ENCODE results near the gene DSCAML1. TPM values are rescaled to one million over a fixed set of nuclear protein-coding genes. Genes with fewer than 3 reads are reported as not detected.

DSCAML1 gene
- total RNA-seq, 2 experiments from 2014 or later = 0.29 to 0.67 TPM

GRCh38 chr11:117478126-117478860 lies 318.7 kb downstream of the DSCAML1 start:
- DNase-seq = no peak
- H3K4me1 Mint-ChIP-seq (ENCODE audit: low read depth) = no peaks in the 10 kb centered on the region
- no peak overlapping the region for H3K27ac Mint-ChIP-seq
- ChIA-PET POLR2A (no interaction called here), CTCF (interaction anchor here (0.7 to 6.5 kb wide), 4 partner anchors 18 to 55 kb away, joined by 3 to 52 read pairs (median 3); no protein-coding TSS in a partner anchor)
- peaks cover 7% of the 10 kb centered on the region for H3K27me3 Mint-ChIP-seq
- intact Hi-C loops (cut with micrococcal nuclease) = no loop called here
- H3K36me3 Mint-ChIP-seq = no peaks in the 10 kb centered on the region
- no peak overlapping the region for H3K4me3 Mint-ChIP-seq
- no peaks in the 10 kb centered on the region for H3K9me3 Mint-ChIP-seq

DNA sequence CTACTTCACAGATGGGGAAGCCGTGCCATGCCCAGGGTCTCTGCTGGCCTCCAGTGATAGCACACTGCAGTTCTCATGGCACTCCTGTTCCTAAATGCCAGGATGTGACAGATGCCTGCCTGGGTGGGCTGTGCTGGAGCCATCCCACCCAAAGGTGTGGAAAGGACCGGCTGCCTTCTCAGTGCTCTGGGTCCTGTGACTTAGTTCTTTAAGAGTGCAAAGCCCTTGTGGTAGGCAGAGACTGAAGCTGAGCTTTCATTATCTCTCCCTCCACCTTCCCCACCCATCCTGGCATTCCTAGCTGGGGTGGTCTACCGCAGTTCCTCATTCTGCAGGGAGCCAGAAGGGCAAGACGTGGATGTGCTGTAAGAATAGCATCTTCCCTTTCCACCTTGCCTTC lies 319.3 kb downstream of the DSCAML1 start:
- Mint-ChIP-seq H3K27ac (no peak overlapping the region), H3K4me3 (no peak overlapping the region), H3K9me3 (no peaks in the 10 kb centered on the region), H3K36me3 (no peaks in the 10 kb centered on the region), H3K4me1 (ENCODE audit: low read depth) (no peaks in the 10 kb centered on the region), H3K27me3 (peaks cover 7% of the 10 kb centered on the region)
- ChIA-PET CTCF (interaction anchor here (6.5 kb wide), 1 partner anchor 52 kb away, joined by 52 read pairs; no protein-coding TSS in a partner anchor), POLR2A (no interaction called here)
- DNase-seq = no peak
- intact Hi-C loops (cut with micrococcal nuclease) = no loop called here

GRCh38 chr11:117476531-117477142 lies 320.4 kb downstream of the DSCAML1 start:
- Mint-ChIP-seq H3K27ac (no peak overlapping the region), H3K9me3 (no peaks in the 10 kb centered on the region), H3K4me3 (no peak overlapping the region), H3K27me3 (peaks cover 7% of the 10 kb centered on the region), H3K36me3 (no peaks in the 10 kb centered on the region), H3K4me1 (ENCODE audit: low read depth) (no peaks in the 10 kb centered on the region)
- POLR2A ChIA-PET = no interaction called here
- intact Hi-C loops (cut with micrococcal nuclease) = no loop called here
- no peak for DNase-seq
- CTCF ChIA-PET = interaction anchor here (0.7 to 6.5 kb wide), 2 partner anchors 51 to 145 kb away, joined by 3 to 52 read pairs; no protein-coding TSS in a partner anchor

DNA sequence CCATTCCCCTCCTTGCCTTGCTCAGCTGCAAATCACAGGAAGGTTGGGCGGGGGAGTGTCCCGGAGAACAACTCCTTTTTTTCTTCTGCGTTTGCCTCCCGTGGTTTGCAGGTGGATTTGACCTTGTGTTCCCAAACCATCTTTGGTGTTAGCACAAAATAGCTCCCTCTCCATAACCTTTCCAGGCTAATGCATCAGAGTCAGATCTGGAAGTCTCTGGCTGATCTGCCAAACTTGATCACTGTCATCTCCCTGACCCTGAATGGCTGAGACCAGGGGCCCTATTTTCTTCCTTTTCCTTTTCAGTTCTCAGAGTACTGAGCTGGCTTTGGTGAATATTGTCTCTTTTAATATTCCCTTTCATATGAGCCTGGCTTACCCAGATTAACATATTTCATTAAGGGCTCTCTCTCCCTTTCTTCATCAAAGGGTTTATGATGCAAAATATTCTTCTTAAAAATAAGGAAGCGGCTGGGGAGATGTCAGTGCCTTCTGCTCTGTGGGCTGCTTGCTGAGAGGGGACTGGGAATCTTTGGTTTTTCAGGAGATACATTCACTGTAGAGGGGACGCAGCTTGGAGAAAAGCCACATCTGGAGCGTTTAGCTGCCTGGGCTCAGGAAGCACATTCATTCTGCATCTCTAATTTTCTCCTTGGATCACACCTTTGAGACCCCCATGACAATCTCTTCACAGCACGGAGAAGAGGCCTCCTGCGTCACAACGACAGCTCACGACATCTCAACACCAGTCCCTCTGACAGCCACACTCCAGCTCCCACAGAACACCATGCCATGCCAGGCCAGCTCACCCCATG lies 321.1 kb downstream of the DSCAML1 start:
- Mint-ChIP-seq H3K27me3 (peaks cover 7% of the 10 kb centered on the region), H3K36me3 (no peaks in the 10 kb centered on the region), H3K27ac (no peak overlapping the region), H3K4me3 (no peak overlapping the region), H3K4me1 (ENCODE audit: low read depth) (no peaks in the 10 kb centered on the region), H3K9me3 (no peaks in the 10 kb centered on the region)
- no peak for DNase-seq
- ChIA-PET CTCF (no interaction called here), POLR2A (no interaction called here)
- intact Hi-C loops (cut with micrococcal nuclease) = no loop called here

DNA sequence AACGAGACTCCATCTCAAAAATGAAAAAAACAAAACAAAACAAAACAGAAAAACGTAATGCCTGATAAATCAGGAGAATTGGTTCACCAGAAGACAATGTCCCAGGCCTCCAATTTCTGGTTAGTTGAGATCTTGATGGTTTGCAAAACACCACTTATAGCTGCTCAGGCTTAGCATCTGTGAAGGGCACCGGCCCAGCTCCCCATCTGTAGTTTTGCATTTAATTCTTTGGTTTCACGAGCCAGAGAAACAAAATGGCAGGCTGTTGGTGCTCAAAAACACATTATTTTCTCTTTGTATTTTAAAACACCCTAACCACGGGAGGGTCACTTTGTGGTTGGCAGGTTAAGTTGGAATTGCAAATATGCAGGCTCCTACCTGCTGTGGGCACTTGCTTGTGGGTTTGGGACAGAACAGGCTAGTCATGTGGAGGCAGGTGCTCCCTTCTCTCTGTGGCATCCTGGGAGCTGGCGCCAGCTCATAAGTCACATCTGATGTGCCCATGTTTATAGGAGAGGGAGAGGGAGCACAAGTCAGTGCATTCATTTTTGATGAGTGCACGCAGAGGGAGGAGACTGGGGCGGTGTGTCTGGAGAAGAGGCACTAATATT lies 323.4 kb downstream of the DSCAML1 start:
- intact Hi-C loops (cut with micrococcal nuclease) = no loop called here
- Mint-ChIP-seq H3K27ac (no peak overlapping the region), H3K4me3 (no peak overlapping the region), H3K9me3 (no peaks in the 10 kb centered on the region), H3K27me3 (peaks cover 8% of the 10 kb centered on the region), H3K4me1 (ENCODE audit: low read depth) (no peaks in the 10 kb centered on the region), H3K36me3 (no peaks in the 10 kb centered on the region)
- ChIA-PET POLR2A (no interaction called here), CTCF (interaction anchor here (0.9 to 1.6 kb wide), 2 partner anchors 29 to 47 kb away, joined by 3 to 7 read pairs; no protein-coding TSS in a partner anchor)
- DNase-seq = no peak

DNA sequence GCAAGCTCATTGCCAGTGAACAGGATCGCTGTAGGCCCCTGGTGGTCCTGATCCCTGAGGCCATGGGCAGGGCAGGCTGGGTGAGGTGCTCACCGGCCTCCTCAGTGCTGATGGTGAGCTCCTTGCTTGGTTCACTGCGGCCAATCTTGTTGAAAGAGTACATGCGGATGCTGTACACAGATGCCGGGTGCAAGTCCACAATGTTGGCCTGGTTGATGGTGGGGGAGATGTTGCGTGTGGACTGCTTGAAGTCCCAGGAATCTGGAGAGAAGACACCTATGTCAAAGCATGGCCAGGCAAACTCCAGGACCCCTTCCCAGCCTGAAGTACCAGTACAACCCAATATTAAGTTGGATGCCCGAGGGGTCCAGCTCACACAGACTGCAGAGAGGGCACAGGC lies 325.2 kb downstream of the DSCAML1 start:
- no peak for DNase-seq
- no peaks in the 10 kb centered on the region for H3K36me3 Mint-ChIP-seq
- H3K27me3 Mint-ChIP-seq = peaks cover 8% of the 10 kb centered on the region
- H3K4me3 Mint-ChIP-seq = no peak overlapping the region
- no peaks in the 10 kb centered on the region for H3K9me3 Mint-ChIP-seq
- H3K27ac Mint-ChIP-seq = no peak overlapping the region
- ChIA-PET POLR2A (no interaction called here), CTCF (interaction anchor here (1.7 kb wide), 1 partner anchor 46 kb away, joined by 6 read pairs; no protein-coding TSS in a partner anchor)
- intact Hi-C loops (cut with micrococcal nuclease) = no loop called here
- H3K4me1 Mint-ChIP-seq (ENCODE audit: low read depth) = no peaks in the 10 kb centered on the region

- Mint-ChIP-seq H3K9me3 (no peaks in the 10 kb centered on the region), H3K4me1 (ENCODE audit: low read depth) (no peaks in the 10 kb centered on the region), H3K27me3 (peaks cover 6% of the 10 kb centered on the region), H3K36me3 (no peaks in the 10 kb centered on the region), H3K4me3 (no peak overlapping the region), H3K27ac (no peak overlapping the region)
- ChIA-PET POLR2A (no interaction called here), CTCF (interaction anchor here (1.7 kb wide), 1 partner anchor 44 kb away, joined by 6 read pairs; no protein-coding TSS in a partner anchor)
- no peak for DNase-seq
- intact Hi-C loops (cut with micrococcal nuclease) = no loop called here
These were observed 326.4 kb downstream of the DSCAML1 start for GRCh38 chr11:117470576-117470975.

DNA sequence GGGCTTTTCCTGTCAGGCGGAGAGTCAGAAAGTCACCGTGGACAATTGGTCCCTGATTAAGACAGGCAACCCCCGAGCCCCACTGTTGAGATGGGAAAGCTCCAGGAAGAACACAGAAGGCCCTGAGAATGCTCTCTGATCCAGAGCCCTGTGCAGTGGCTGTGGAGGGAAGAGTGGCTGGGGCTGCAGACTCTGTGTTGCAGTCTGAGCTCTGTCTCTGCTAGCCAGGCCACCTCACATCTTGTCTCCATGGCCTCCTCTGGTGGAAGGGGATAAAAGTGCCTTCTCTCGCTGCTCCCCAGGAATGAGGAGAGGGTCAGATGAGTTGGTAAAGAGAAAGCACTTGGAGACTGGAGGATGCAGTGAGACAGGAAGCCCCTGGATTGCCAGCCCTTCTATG lies 328.1 kb downstream of the DSCAML1 start:
- intact Hi-C loops (cut with micrococcal nuclease) = no loop called here
- Mint-ChIP-seq H3K4me1 (ENCODE audit: low read depth) (no peaks in the 10 kb centered on the region), H3K27me3 (peaks cover 2% of the 10 kb centered on the region), H3K4me3 (no peak overlapping the region), H3K9me3 (no peaks in the 10 kb centered on the region), H3K36me3 (no peaks in the 10 kb centered on the region), H3K27ac (no peak overlapping the region)
- CTCF ChIA-PET = interaction anchor here (0.7 to 2.6 kb wide), 2 partner anchors 13 to 43 kb away, joined by 4 to 26 read pairs; no protein-coding TSS in a partner anchor
- peak; percentile 20 for DNase-seq
- POLR2A ChIA-PET = no interaction called here

DNA sequence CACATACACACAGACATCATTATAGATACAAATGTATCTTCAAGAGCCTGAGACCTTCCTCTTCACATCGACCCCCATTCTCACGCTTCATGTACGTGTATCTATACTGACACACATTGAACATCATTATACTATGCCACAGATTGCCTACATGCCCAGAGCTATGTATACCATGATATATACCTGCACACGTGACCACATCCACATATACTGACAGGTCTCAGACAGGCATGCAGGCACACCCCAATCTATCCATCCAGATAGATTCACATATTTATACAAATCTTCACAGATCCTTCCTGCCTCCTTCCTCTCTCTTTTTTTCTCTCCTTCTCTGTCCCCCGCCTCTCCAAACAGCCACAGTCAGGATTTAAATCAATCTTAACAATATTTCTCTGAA lies 329.2 kb downstream of the DSCAML1 start:
- no peaks in the 10 kb centered on the region for H3K36me3 Mint-ChIP-seq
- no peaks in the 10 kb centered on the region for H3K4me1 Mint-ChIP-seq (ENCODE audit: low read depth)
- H3K9me3 Mint-ChIP-seq = no peaks in the 10 kb centered on the region
- intact Hi-C loops (cut with micrococcal nuclease) = no loop called here
- DNase-seq = no peak
- H3K27me3 Mint-ChIP-seq = peaks cover 2% of the 10 kb centered on the region
- ChIA-PET CTCF (interaction anchor here (0.8 to 2.6 kb wide), 2 partner anchors 42 to 47 kb away, joined by 3 to 26 read pairs; no protein-coding TSS in a partner anchor), POLR2A (no interaction called here)
- H3K4me3 Mint-ChIP-seq = no peak overlapping the region
- no peak overlapping the region for H3K27ac Mint-ChIP-seq

DNA sequence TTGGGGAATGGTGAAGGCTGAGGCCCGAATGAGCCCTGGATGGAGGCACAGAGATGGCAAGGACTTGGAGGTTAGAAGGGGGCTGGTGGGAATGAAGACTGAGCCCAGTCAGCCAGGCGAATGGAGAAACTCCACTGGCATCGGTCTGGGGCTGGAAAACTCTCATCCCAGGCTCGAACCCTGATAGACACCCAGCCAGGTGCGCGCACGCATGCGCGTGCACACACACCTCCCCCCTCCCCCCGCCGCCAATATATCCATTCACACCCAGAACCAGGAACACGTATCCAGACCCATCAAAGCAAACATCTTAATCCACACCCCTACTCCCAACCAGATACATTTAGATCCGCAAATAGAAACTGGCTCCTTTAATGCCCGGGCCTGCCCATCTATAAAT lies 330.1 kb downstream of the DSCAML1 start:
- Mint-ChIP-seq H3K27me3 (peaks cover 2% of the 10 kb centered on the region), H3K9me3 (no peaks in the 10 kb centered on the region), H3K27ac (no peak overlapping the region), H3K4me3 (no peak overlapping the region), H3K4me1 (ENCODE audit: low read depth) (no peaks in the 10 kb centered on the region), H3K36me3 (no peaks in the 10 kb centered on the region)
- no peak for DNase-seq
- ChIA-PET CTCF (interaction anchor here (0.8 to 1.4 kb wide), 3 partner anchors 9 to 46 kb away, joined by 3 read pairs; no protein-coding TSS in a partner anchor), POLR2A (no interaction called here)
- intact Hi-C loops (cut with micrococcal nuclease) = no loop called here

DNA sequence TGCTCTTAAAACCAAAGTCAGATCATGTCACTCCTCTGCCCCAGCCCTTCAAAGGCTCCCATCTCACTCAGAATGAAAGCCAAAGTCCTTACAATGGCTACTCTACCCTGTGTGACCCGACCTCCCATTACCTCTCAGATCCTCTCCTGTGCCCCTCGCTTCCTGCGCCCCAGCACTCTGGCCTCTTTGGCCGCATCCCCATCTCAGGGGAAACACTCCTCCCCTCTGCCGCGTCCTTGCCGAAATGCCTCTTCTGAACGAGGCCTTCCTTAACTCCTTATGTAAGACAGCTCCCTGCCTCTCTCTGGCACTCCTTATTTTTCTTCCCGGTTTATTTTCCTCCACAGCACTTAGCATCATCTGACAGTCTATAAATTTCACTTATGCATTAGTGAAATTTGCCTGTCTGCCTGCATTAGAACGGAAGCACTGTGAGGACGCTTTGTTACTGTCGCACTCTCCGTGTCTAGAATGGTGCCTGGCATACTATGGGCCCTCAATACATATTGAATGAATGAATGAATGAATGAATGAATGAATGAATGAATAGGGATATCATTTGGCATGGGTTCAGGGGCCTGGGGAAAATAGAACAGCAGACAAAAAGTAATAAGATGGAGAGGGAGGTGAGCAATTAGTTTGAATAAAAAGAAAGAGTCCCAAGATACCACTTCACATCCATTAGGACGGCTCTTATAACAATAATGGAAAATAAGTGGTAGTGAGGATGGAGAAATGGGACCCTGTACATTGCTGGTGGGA lies 331.6 kb downstream of the DSCAML1 start:
- ChIA-PET POLR2A (no interaction called here), CTCF (interaction anchor here (1.4 kb wide), 2 partner anchors 8 to 17 kb away, joined by 3 read pairs; no protein-coding TSS in a partner anchor)
- no peaks in the 10 kb centered on the region for H3K27me3 Mint-ChIP-seq
- no peaks in the 10 kb centered on the region for H3K36me3 Mint-ChIP-seq
- no peaks in the 10 kb centered on the region for H3K9me3 Mint-ChIP-seq
- no peak overlapping the region for H3K27ac Mint-ChIP-seq
- no peak for DNase-seq
- no peaks in the 10 kb centered on the region for H3K4me1 Mint-ChIP-seq (ENCODE audit: low read depth)
- intact Hi-C loops (cut with micrococcal nuclease) = no loop called here
- no peak overlapping the region for H3K4me3 Mint-ChIP-seq
